ENCODE results near the gene TSPYL1. TPM values are rescaled to one million over a fixed set of nuclear protein-coding genes. Genes with fewer than 3 reads are reported as not detected.

Gene TSPYL1
- total RNA-seq, 4 donors from 2014 or later: 17.4 to 94.9 (median 57.7) TPM

DNA sequence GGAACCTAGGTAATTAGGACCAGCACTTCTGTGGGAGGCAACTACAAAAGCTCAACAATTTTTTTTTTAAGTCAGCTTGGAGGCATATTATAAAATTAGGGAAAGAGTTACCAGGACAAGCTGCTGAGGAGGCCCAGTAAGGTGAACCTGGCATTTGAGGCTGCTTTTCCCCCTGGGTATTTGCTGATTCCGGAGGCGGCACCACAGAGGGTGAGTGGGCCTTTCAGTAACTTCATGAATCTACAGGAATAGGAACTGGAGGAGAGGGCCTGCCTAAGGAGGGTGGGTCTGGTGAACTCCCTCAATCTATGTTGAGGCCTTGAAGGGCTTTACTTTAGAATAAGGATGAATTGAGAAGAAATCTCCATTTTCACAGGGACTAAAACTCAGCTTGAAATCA lies 40.5 kb downstream of the TSPYL1 start:
- DNase-seq: no peak
- Histone ChIP-seq H3K9me3 (no peaks in the 10 kb centered on the region), H3K4me3 (no peak overlapping the region), H3K36me3 (no peaks in the 10 kb centered on the region), H3K27me3 (no peaks in the 10 kb centered on the region), H3K4me1 (no peaks in the 10 kb centered on the region), H3K27ac (no peak overlapping the region)
- intact Hi-C loops (cut with DNase I; ENCODE audit: low total_unique reads): no loop called here
- TF ChIP-seq, protein P1, sequence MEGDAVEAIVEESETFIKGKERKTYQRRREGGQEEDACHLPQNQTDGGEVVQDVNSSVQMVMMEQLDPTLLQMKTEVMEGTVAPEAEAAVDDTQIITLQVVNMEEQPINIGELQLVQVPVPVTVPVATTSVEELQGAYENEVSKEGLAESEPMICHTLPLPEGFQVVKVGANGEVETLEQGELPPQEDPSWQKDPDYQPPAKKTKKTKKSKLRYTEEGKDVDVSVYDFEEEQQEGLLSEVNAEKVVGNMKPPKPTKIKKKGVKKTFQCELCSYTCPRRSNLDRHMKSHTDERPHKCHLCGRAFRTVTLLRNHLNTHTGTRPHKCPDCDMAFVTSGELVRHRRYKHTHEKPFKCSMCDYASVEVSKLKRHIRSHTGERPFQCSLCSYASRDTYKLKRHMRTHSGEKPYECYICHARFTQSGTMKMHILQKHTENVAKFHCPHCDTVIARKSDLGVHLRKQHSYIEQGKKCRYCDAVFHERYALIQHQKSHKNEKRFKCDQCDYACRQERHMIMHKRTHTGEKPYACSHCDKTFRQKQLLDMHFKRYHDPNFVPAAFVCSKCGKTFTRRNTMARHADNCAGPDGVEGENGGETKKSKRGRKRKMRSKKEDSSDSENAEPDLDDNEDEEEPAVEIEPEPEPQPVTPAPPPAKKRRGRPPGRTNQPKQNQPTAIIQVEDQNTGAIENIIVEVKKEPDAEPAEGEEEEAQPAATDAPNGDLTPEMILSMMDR (IDR thresholded peaks at IDR 0.05): no peak
- TF ChIP-seq POLR2A (IDR thresholded peaks at IDR 0.05): no peak

DNA sequence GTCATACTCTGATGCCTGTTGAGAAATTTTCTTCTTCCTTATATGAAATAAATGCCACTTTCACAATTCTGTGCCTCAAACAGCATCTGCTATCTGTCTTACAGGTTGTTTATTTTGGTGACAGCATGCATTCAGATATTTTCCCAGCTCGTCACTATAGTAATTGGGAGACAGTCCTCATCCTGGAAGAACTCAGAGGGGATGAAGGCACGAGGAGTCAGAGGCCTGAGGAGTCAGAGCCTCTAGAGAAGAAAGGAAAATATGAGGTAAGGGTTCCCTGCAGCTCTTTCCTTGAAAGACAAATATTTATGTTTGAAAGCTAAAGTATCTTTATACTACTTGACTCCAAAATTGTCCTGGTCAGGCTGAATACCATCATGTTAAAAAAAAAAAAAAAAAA lies 41.6 kb downstream of the TSPYL1 start:
- no peak overlapping the region for H3K4me3 ChIP-seq
- no peaks in the 10 kb centered on the region for H3K4me1 ChIP-seq
- H3K27me3 ChIP-seq: no peaks in the 10 kb centered on the region
- no peaks in the 10 kb centered on the region for H3K36me3 ChIP-seq
- H3K9me3 ChIP-seq: no peaks in the 10 kb centered on the region
- no peak for TF ChIP-seq POLR2A (IDR thresholded peaks at IDR 0.05)
- TF ChIP-seq, protein P1 (IDR thresholded peaks at IDR 0.05): no peak
- no peak overlapping the region for H3K27ac ChIP-seq
- intact Hi-C loops (cut with DNase I; ENCODE audit: low total_unique reads): no loop called here
- DNase-seq: no peak

DNA sequence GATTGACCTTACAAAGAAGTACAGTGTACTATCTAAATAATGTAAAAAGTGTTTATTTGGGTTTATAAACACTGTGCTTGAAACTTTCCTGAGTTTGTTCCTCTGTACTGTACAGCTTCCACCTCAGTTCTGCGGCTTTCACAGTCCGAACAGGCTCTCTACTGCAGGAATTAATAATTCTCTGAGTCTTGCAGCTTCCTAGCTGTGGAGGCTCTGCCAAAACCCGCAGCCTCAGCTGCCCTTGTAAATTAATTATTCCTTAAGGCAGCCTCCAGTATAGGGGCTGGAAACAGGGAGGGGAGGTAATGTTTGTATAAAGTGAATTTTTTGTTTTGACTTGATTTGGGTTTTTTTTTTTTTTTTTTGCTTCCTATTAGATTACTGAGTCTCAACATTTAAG lies 45.0 kb downstream of the TSPYL1 start:
- H3K4me3 ChIP-seq: no peak overlapping the region
- H3K27ac ChIP-seq: no peak overlapping the region
- no peaks in the 10 kb centered on the region for H3K9me3 ChIP-seq
- no peaks in the 10 kb centered on the region for H3K36me3 ChIP-seq
- no peaks in the 10 kb centered on the region for H3K27me3 ChIP-seq
- intact Hi-C loops (cut with DNase I; ENCODE audit: low total_unique reads): no loop called here
- DNase-seq: no peak
- TF ChIP-seq POLR2A (IDR thresholded peaks at IDR 0.05): no peak
- TF ChIP-seq, protein P1 (IDR thresholded peaks at IDR 0.05): no peak
- H3K4me1 ChIP-seq: no peaks in the 10 kb centered on the region

DNA sequence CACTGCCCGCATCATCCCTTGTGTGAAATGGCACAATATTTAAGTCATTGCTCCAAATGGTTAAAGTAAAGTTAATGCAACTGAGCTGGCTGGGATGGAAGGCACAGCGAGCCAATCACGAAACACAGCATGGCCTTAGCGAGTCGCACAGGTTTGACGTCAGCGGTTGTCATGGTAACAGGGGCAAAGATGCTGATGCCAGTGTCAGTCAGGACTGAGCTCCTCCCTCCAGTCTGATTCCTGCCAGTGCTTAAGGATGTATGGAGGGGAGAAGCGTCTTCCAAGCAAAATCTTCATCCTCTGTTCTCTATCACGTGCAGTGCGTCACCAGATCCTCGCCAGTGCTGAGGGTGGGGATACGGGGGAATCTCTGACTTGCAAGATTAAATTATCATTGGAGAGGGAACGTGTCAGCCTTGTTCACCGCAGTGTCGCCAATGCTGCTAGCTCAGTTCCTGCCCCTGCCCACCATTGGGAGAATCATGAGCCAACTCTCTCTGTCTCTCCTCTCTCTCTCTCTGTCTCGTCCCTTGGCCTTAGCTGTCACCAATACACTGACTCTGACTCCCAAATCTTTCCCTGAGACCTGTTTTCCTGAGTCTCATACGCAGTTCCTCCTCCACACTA lies 50.3 kb downstream of the TSPYL1 start:
- H3K4me1 ChIP-seq: no peaks in the 10 kb centered on the region
- TF ChIP-seq, protein P1 (IDR thresholded peaks at IDR 0.05): no peak
- TF ChIP-seq POLR2A (IDR thresholded peaks at IDR 0.05): no peak
- H3K27me3 ChIP-seq: no peaks in the 10 kb centered on the region
- peak; percentile 87 to 89 for DNase-seq
- H3K4me3 ChIP-seq: peak overlapping the region in 1 of 2 donors; percentile 18
- H3K36me3 ChIP-seq: no peaks in the 10 kb centered on the region
- no peaks in the 10 kb centered on the region for H3K9me3 ChIP-seq
- intact Hi-C loops (cut with DNase I; ENCODE audit: low total_unique reads): no loop called here
- H3K27ac ChIP-seq: no peak overlapping the region

Other genes starting within 250 kb of the TSPYL1 start
- gene FRK, start 219.0 kb downstream of the TSPYL1 start, total RNA-seq: 1 to 10 TPM; 1.8 to 8.2 (median 2.3) TPM
- gene NT5DC1, start 179.1 kb downstream of the TSPYL1 start, total RNA-seq: 10 to 100 TPM in 1 of 4 donors, 1 to 10 TPM in 3; 2.6 to 37.8 (median 6.5) TPM
- under 1 TPM in 1 of 4 donors, not detected in 3; 0.07 TPM for gene COL10A1, start 153.8 kb downstream of the TSPYL1 start, total RNA-seq
- gene TSPYL4, start 25.9 kb downstream of the TSPYL1 start, total RNA-seq: 10 to 100 TPM in 3 of 4 donors, 1 to 10 TPM in 1; 9.7 to 34.9 (median 25.3) TPM
- 10 to 100 TPM; 21.3 to 84.0 (median 42.3) TPM for gene DSE, start 91.0 kb upstream of the TSPYL1 start, total RNA-seq
- 1 to 10 TPM in 2 of 4 donors, not detected in 2; 3.9 to 7.6 TPM for gene CALHM6, start 181.4 kb upstream of the TSPYL1 start, total RNA-seq
- gene CALHM5, start 231.7 kb upstream of the TSPYL1 start, total RNA-seq: 1 to 10 TPM; 1.8 to 2.9 (median 2.4) TPM

All from uterus (tissue), 4 donors.